ENCODE measurements around the gene HAND2.

The HAND2 gene

DNA sequence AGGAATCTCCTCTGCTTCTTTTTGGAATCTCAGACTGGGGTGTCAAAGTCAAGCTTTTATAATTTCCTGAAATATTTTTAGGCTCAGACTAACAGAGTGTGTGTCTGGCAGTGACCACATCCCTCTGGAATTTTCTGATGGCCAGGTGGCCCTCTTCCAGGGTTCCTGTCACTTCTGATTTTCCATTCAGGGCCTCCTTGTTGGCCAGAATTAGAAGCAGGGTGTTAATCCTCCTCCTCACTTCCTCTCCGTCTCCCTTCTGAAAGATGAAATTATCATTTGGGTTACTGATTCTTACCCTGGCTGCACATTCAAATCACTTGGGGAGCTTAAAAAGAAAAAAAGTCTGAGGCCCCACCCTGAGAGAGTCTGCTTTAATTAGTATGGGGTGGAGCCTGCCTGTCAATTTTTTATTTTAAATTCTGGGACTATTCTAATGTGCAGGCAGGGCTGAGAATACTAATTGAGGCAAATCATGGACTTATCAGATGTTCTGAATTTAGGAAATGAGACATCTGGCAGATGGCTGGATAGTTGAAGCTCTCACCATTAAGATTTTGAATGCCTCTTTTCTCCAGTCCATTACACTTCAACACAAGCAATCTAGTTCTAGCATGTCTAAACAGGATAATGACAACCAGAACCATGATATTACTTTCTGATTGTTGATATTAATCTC is 43.2 kb downstream of the HAND2 start:
- no peak for TF ChIP-seq JUND (IDR thresholded peaks at IDR 0.05; ENCODE audit: low read depth)
- no peak for DNase-seq (ENCODE audit: low read depth in 1 of 2, low spot score in 1 of 2)
- in situ Hi-C loops (cut with HindIII; ENCODE audit: low pct_unique_long_range_greater_than_20kb, low sequenced_read_pairs): no loop called here

DNA sequence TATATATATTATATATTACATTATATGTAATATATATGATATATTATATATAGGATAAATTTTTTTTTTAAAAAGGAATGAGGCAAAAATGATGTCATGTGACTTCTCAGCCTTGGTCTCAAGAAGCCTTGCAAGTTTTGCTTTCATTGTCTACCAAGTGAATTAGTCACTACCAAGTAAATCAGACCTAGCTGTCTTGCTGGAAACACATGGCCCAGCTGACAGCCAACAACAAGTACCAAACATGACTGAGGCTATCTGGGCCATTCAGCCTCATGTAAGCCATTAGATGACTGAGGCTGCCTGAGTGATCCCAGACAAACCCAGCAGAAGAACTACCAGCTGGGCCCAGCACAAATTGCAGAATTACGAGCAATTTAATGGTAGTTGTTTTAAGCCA is 44.9 kb downstream of the HAND2 start:
- DNase-seq (ENCODE audit: low read depth in 1 of 2, low spot score in 1 of 2): no peak
- in situ Hi-C loops (cut with HindIII; ENCODE audit: low pct_unique_long_range_greater_than_20kb, low sequenced_read_pairs): no loop called here
- TF ChIP-seq JUND (IDR thresholded peaks at IDR 0.05; ENCODE audit: low read depth): no peak

DNA sequence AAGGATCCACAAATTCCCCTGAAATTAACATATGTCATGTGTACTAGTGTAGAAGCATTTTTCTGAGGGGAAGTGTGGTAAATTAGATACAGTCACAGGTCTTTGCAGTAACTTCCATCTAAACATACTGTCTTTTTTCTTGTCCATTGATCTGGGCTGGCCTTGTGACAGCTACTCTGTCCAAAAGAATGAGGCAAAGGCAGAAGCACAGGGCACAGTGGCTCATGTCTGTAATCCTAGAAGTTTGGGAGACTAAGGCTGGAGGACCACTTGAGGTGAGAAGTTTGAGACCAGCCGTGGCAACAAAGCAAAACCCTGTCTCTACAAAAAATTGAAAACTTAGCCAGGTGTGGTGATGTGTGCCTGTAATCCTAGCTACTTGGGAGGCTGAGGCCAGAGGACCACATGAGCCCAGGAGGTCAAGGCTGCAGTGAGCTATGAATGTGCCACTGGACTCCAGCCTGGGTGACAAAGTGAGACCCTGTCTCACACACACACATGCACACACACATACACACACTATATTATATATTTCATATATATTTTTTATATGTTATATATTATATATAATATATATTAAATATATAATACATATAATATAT is 47.6 kb downstream of the HAND2 start:
- TF ChIP-seq JUND (IDR thresholded peaks at IDR 0.05; ENCODE audit: low read depth): no peak
- in situ Hi-C loops (cut with HindIII; ENCODE audit: low pct_unique_long_range_greater_than_20kb, low sequenced_read_pairs): no loop called here
- DNase-seq (ENCODE audit: low read depth in 1 of 2, low spot score in 1 of 2): no peak

GRCh38 chr4:173478913-173479283 is 51.1 kb downstream of the HAND2 start:
- no peak for TF ChIP-seq JUND (IDR thresholded peaks at IDR 0.05; ENCODE audit: low read depth)
- in situ Hi-C loops (cut with HindIII; ENCODE audit: low pct_unique_long_range_greater_than_20kb, low sequenced_read_pairs): no loop called here

DNA sequence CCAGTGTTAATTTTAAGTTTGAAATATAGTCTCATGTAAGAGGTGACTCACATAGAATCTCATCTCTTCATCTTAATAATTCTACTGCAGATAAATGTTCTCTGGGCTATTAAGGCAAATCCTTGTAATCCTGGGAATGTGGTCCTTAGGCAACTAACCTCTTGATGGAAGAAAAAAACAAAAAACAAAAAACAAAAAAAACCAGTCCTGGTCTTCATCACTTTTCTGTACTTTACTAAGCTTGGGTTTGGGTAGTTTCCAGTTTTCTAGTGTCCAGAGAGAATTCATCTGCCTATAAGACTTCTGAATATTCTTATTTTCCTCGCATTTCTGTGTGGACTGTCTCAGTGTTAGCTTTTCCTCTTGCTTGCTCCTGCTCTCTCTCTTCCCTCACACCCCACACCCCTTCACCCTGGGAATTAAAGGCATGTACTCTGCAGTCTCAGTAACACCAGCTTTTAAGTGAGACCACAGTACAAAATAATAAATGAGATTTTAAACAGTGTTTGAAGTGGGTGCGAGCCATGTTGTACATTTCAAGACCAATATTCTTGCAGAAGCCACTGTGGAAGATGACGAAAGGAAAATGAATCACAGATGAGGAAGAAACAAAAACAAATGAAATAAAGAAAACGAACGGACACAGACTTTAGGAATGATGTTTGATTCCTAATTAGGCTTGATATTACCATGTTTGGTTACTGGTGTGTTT is 51.7 kb downstream of the HAND2 start:
- no peak for DNase-seq (ENCODE audit: low read depth in 1 of 2, low spot score in 1 of 2)
- TF ChIP-seq JUND (IDR thresholded peaks at IDR 0.05; ENCODE audit: low read depth): no peak
- in situ Hi-C loops (cut with HindIII; ENCODE audit: low pct_unique_long_range_greater_than_20kb, low sequenced_read_pairs): no loop called here

More at GRCh38 chr4:173478913-173479283, 51.1 kb downstream of the HAND2 start:
- no peak for DNase-seq (ENCODE audit: low read depth in 1 of 2, low spot score in 1 of 2)

DNA sequence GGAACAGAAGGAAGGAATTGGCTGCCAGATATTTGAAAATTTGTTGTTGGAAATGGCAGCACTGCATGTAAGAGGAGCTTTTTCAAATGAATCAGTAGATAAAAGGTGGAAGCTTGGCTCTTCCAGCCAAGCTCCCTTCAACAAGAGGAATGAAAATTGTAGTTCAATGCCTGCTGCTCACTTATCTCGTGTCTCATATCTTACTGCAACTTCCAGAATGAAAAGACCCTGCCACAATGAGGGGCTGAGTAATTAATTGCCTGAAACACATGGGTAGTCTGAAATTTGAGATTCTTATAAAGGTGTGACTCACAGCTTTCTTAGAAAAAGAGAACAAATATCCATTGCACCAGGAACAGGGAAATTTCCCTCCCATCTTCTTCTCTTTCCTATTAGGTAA is 53.0 kb downstream of the HAND2 start:
- no peak for DNase-seq (ENCODE audit: low read depth in 1 of 2, low spot score in 1 of 2)
- no peak for TF ChIP-seq JUND (IDR thresholded peaks at IDR 0.05; ENCODE audit: low read depth)
- in situ Hi-C loops (cut with HindIII; ENCODE audit: low pct_unique_long_range_greater_than_20kb, low sequenced_read_pairs): no loop called here
